Adrenal gland (tissue), 5 donors: ENCODE measurements around the gene CUL9.

Experiments
- CTCF ChIP-seq, 6 experiments: fragments of 450-650 bp in 4 of 6; fragments of 200-600 bp in 2 of 6; sonication (generic) in 1 of 6; IDR thresholded peaks; 1 replicate in 5 of 6; 2 replicates in 1 of 6; pipeline versions ENCODE4 v1.5.1 to v1.8.0; 2016 to 2021; ENCODE audit warnings: antibody characterized with exemption in 6 of 6, mild to moderate bottlenecking in 2 of 6, moderate library complexity in 1 of 6
- POLR2A ChIP-seq, 2 donors: fragments of 450-650 bp; IDR thresholded peaks; one replicate each; pipeline ENCODE4 v1.6.1; 2017; ENCODE audit warnings: antibody characterized with exemption in 2 of 2, mild to moderate bottlenecking in 2 of 2, moderate library complexity in 1 of 2
- donor health status: DM: no; HTN: no; CAD: no.

- TF ChIP-seq CTCF (IDR thresholded peaks at IDR 0.05) (no peak), POLR2A (IDR thresholded peaks at IDR 0.05) (no peak)
Measured at GRCh38 chr6:43202451-43202850, 20.5 kb downstream of the CUL9 start.
